GM19468 (cell line): Measurements from ENCODE around the gene CMSS1.

Source experiments
- ATAC-seq: cut with Tn5 transposase; IDR thresholded peaks from one replicate; pipeline ENCODE4 v1.9.1; 2021; ENCODE audit warnings: mild to moderate bottlenecking, moderate library complexity, moderate number of reproducible peaks; ENCODE audit not compliant: unreplicated experiment; ENCODE audit errors: extremely low read depth

Gene CMSS1

DNA sequence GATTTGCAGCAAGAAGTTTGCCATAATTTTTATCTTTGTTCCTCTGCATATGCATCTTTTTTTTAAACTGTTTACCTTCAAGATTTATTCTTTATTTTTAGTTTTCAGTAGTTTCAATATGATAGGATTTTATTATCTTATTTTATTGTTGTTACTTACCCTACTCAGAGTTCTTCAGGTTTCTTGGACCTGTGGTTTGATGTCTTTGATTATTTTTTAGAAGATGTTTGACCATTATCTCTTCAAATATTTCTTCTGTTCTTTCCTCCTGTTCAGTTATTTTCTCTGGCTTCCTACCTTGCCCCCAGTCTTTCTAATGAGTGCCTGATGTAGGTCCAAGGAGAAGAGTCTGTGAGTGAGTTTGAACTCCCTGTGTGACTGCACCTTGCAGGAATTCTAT is 158.9 kb downstream of the CMSS1 start:
- ATAC-seq = no peak

DNA sequence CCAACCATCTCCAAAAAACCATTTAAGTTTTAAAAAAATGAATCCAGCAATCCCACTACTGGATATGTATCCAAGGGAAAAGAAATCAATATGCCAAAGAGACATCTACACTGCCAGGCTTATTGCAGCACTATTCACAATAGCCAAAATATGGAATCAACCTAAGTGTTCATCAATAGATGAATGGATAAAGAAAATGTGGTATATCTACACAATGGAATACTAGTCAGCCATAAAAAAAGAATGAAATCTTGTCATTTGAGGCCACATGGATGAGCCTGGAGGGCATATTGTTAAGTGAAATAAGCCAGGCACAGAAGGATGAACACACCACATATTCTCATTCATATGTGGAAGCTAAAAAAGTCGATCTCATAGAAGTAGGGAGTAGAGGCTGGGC is 160.6 kb downstream of the CMSS1 start:
- no peak for ATAC-seq

- ATAC-seq = no peak
These were observed 162.9 kb downstream of the CMSS1 start for GRCh38 chr3:99980606-99981005.

- no peak for ATAC-seq
These were observed 163.5 kb downstream of the CMSS1 start for GRCh38 chr3:99981138-99981537.

DNA sequence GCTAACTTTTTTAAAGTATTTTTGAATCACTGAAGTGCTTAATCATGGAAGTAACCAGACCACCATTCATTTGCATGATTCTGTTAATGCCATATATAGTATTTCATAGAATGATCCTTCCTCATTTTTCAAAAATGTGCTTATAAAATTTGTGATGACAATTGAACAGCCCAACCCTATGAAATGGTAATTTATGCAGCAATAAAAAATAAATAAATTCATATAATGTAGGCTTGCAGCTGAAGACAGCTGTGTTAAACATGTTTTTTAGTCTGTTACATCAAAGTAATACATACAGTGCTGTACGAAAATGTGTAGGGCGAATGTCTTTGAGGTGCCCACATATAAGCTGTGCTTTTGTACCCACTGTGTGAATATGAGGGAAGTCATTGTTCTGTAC is 165.0 kb downstream of the CMSS1 start:
- no peak for ATAC-seq

DNA sequence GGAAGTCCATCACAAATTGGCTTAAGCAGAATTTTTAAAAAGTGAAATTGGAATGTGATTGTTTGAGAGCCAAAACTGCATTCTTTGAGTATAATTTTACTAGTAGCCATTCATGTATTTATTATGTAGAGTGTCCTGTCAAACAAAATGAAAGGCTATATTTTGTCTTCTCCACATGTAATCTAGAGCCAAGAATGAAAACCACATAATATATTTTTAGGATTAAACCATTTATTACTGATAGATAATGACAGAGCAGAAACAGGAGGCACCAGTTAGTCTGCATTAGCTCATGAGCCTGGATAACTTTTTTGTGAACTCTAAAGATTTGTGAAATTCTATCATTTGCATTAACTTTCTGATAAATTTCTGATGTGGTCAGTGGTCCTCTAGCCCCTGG is 166.5 kb downstream of the CMSS1 start:
- ATAC-seq = no peak

- ATAC-seq = no peak
These were observed 167.0 kb downstream of the CMSS1 start for GRCh38 chr3:99984668-99985067.

DNA sequence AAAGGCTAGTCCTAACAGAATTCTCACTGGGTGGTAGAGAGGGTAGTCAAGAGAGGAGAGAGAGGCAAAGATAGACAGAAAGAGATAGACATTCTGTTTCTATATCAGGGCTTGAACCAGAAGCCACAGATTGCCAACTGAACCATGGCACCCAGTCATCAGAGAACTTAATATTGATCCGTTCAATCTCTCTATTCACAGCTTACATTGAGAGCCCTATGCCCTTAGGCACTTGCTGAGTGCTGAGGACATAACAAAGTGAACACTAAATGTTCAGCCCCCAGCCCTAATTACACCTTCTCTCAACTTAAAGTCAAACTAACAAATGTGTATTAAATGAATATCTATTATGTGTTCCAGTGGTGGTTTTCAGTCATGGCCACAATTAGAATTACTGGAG is 172.5 kb downstream of the CMSS1 start:
- ATAC-seq = no peak

- ATAC-seq = no peak
These were observed 179.6 kb downstream of the CMSS1 start for GRCh38 chr3:99997293-99997692.

GRCh38 chr3:99999536-99999935 is 181.9 kb downstream of the CMSS1 start:
- no peak for ATAC-seq

DNA sequence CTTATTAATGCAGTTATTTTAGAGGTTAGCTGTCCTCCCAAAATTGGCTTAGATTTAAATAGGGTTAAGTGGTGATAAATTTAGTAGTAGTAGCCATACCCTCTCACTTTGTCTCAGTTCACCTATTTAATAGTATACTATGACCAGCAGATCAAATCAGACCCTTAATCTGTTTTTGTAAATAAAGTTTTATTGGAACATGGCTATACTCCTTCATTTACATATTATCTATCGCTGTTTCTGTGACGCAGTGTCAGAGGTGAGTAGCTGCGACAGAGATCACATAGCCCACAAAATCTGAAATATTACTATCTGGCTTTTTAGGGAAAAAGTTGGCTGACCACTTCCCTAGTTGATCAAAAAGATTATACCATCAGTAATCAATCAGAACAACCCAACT is 183.4 kb downstream of the CMSS1 start:
- no peak for ATAC-seq

GRCh38 chr3:100001526-100002270 is 184.0 kb downstream of the CMSS1 start:
- no peak for ATAC-seq

- ATAC-seq = no peak
These were observed 185.1 kb downstream of the CMSS1 start for GRCh38 chr3:100002599-100003350.

DNA sequence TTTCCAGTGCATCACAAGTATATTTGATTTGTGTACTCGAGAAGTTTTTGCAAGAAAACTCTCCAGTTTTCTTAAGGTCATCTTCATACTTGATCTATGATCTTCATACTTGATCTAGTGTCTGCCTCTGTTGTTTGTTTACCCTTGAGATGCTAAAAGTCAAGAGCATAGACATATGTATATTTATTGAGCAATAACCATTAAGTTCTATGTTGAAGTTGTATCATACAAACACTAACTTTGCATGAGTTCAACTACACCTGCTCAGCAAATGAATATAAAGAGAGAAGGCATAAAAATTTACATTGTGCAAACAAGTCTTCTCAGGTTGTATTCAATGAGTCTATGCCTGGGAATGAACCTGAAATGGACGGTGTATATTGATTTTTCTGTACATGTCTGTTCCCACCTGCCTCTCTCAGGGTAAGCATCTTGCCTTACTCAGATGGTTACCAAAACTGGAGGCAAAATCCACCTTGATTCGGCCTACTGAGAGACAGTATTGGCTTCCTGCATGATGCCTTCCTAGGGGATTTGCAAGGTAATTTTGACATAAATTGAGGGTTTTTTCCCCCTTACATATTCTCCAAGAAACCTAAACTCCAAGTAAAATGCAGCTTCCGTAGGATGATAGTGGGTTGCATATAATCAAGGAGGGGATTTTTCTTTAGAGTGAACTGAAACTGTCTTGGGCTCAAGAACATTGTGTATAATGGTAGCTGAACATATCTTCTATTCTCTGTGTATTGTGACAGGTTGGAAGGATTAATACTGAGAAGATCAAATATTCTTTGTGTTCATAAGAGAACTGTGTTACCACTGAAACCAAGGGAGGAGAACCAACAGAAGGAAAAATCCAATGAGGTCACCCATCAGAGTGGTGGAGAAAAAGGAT is 186.2 kb downstream of the CMSS1 start:
- no peak for ATAC-seq

- no peak for ATAC-seq
These were observed 187.3 kb downstream of the CMSS1 start for GRCh38 chr3:100004931-100005330.

GRCh38 chr3:100005665-100006393 is 188.2 kb downstream of the CMSS1 start:
- no peak for ATAC-seq

DNA sequence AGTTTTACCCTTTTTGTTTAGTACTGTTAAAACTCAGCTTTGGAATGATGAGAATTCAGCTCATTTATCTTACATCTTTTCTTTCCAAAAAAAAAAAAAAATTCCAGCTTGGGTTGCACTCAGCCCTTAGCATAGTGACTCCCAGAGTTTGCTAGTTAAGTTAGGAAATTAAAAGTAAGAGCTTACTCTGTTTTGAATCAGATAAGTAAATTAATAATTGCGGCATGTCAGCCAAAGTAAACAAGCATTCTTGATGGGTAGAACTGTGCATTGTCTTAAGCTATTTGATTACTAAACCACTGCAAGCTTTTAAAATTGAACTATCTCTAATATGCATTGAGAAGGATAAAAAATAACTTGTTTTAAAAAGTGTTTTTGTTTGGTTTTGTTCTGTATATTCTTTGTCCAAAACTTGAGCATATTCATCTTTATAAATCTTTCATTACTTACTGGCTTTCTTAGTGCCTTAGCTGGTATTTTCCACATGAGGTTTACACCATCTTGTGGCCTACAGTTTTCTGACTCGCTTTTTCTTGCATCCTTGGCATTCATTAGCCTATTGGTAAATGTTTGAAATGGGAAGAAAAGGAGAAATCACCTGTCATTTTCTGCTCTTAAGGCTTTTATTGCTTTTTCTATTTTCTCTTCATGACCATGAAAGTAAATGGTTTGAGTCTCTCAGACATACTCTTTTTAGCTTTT is 189.1 kb downstream of the CMSS1 start:
- ATAC-seq = no peak

- ATAC-seq = no peak
These were observed 189.7 kb downstream of the CMSS1 start for GRCh38 chr3:100007313-100007712.

DNA sequence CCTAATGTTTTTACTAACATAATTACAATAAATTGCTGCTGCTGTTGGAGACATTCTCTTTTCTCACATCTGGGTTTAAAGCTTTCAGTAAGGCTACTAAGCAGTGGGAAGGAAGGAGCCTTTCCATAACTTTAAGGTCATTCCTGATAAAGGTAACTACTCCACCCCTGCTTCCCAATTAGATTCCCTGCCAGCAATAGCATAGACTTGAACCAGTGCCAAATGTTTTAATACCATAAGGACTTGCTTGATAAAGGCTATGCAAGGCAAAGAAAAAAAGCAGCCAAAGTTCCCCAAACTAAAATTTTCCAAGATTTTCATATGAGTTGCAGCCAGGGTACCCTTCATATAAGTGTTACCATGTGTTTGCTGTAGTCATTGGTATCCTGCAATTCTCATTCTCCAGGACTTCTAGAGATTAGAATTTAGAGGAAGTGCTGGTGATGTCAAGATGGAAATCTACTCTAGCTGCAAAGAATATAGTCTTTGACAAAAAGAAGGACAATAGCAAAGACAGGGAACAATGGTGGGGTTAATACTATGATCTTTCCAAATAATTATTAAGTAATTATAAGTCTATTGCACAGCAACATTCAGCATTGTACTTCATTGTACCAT is 190.5 kb downstream of the CMSS1 start:
- ATAC-seq = no peak
